Suprapubic skin (tissue), 4 donors: ENCODE measurements around the gene OR10K1. TPM values are rescaled to one million over a fixed set of nuclear protein-coding genes. Genes with fewer than 3 reads are reported as not detected.
"Not testable (repeated sequence)": the region's sequence is repeated elsewhere in the genome, so short reads cannot be mapped to it uniquely, and the experiment has no call there.

ENCODE experiments used
- DNase-seq, 2 donors: peaks; one replicate each; pipeline ENCODE4 v3.0.0-alpha.2; 2019; ENCODE audit warnings: low spot score in 2 of 2
- H3K27ac ChIP-seq: fragments of 200-600 bp; sonication (generic); one replicate; pipeline ENCODE4 v1.5.1; 2019
- H3K27me3 ChIP-seq: fragments of 200-600 bp; sonication (generic); one replicate; pipeline ENCODE4 v1.5.1; 2019
- H3K36me3 ChIP-seq: fragments of 200-600 bp; sonication (generic); one replicate; pipeline ENCODE4 v1.5.1; 2019
- H3K4me1 ChIP-seq: fragments of 200-600 bp; sonication (generic); one replicate; pipeline ENCODE4 v1.5.1; 2019
- H3K4me3 ChIP-seq: fragments of 200-600 bp; sonication (generic); one replicate; pipeline ENCODE4 v1.5.1; 2019; ENCODE audit warnings: mild to moderate bottlenecking
- H3K9me3 ChIP-seq: fragments of 200-600 bp; sonication (generic); one replicate; pipeline ENCODE4 v1.5.1; 2019
- CTCF ChIP-seq, 2 donors: fragments of 200-600 bp in 1 of 2; fragments of 450-650 bp in 1 of 2; sonication (generic) in 1 of 2; IDR thresholded peaks; one replicate each; pipeline ENCODE4 v1.5.1; 2016 to 2019; ENCODE audit warnings: antibody characterized with exemption in 2 of 2, mild to moderate bottlenecking in 1 of 2, moderate library complexity in 1 of 2
- EP300 ChIP-seq: sonication (generic); formaldehyde crosslinking; IDR thresholded peaks from one replicate; pipeline ENCODE4 v1.6.1; 2017; ENCODE audit warnings: antibody characterized with exemption
- POLR2A ChIP-seq, 2 donors: fragments of 450-650 bp; IDR thresholded peaks; one replicate each; pipeline ENCODE4 v1.6.1; 2017; ENCODE audit warnings: antibody characterized with exemption in 2 of 2, mild to moderate bottlenecking in 2 of 2, moderate library complexity in 2 of 2
- POLR2AphosphoS5 ChIP-seq, 3 donors: sonication (generic); formaldehyde crosslinking; IDR thresholded peaks; one replicate each; pipeline ENCODE4 v1.6.1; 2017; ENCODE audit warnings: antibody characterized with exemption in 3 of 3
- WGBS: methylation state at CpG from one replicate; pipeline ENCODE4 v1.1.5; 2018; 5-methylcytosine and 5-hydroxymethylcytosine counted together
- total RNA-seq, 4 donors: library from RNA; depleted of rRNA; stranded (reverse); fragments of >200 nt; gene quantifications; one replicate each; pipeline ENCODE4 v1.1.0, GENCODE V29; 2016

OR10K1 gene
- total RNA-seq, 4 donors from 2014 or later, result not detected

- H3K36me3 ChIP-seq, result no peaks in the 10 kb centered on the region
- H3K4me3 ChIP-seq, result no peak within 1 kb of the TSS
- no peaks in the 10 kb centered on the region for H3K4me1 ChIP-seq
- H3K27me3 ChIP-seq, result no peaks in the 10 kb centered on the region
- H3K9me3 ChIP-seq, result peaks cover 11% of the 10 kb centered on the region
- 94% methylated on average over 1 of the region's 1 CpG for WGBS
- no peak for DNase-seq
- no peak within 1 kb of the TSS for H3K27ac ChIP-seq
- TF ChIP-seq EP300 (no peak), POLR2A (IDR thresholded peaks at IDR 0.05) (no peak), CTCF (IDR thresholded peaks at IDR 0.05) (no peak), POLR2AphosphoS5 (IDR thresholded peaks at IDR 0.05) (no peak)
These were observed 35.5 kb upstream of the OR10K1 start, which contains the start of gene OR10K2 for GRCh38 chr1:158426137-158426536. Gene OR10K2 (minus strand): TSS chr1:158426237. CDS start chr1:158420866, 5,371 bp downstream.

GRCh38 chr1:158430163-158430562, 31.5 kb upstream of the OR10K1 start:
- DNase-seq, result not testable (repeated sequence)
- WGBS, result 55% methylated on average over 3 of the region's 3 CpGs

GRCh38 chr1:158434741-158435140, 26.9 kb upstream of the OR10K1 start:
- H3K4me1 ChIP-seq, result no peaks in the 10 kb centered on the region
- H3K9me3 ChIP-seq, result peaks cover 3% of the 10 kb centered on the region
- H3K27me3 ChIP-seq, result peaks cover 3% of the 10 kb centered on the region
- TF ChIP-seq POLR2A (IDR thresholded peaks at IDR 0.05) (no peak), POLR2AphosphoS5 (IDR thresholded peaks at IDR 0.05) (no peak), EP300 (no peak), CTCF (IDR thresholded peaks at IDR 0.05) (no peak)
- H3K36me3 ChIP-seq, result no peaks in the 10 kb centered on the region
- 38% methylated on average over 3 of the region's 3 CpGs for WGBS
- no peak for DNase-seq
- no peak overlapping the region for H3K27ac ChIP-seq
- no peak overlapping the region for H3K4me3 ChIP-seq

More at GRCh38 chr1:158430163-158430562, 31.5 kb upstream of the OR10K1 start:
- H3K27me3 ChIP-seq, H3K27ac ChIP-seq, H3K36me3 ChIP-seq, H3K4me3 ChIP-seq, H3K4me1 ChIP-seq: not testable (repeated sequence)
- H3K9me3 ChIP-seq, result peaks cover 14% of the 10 kb centered on the region

- 86% methylated on average over 4 of the region's 4 CpGs for WGBS
- H3K36me3 ChIP-seq, result no peaks in the 10 kb centered on the region
- no peak for DNase-seq
- no peaks in the 10 kb centered on the region for H3K27me3 ChIP-seq
- no peak overlapping the region for H3K4me3 ChIP-seq
- no peaks in the 10 kb centered on the region for H3K4me1 ChIP-seq
- no peak for TF ChIP-seq POLR2AphosphoS5 (IDR thresholded peaks at IDR 0.05)
- TF ChIP-seq EP300, result no peak
- TF ChIP-seq POLR2A (IDR thresholded peaks at IDR 0.05), result no peak
- no peak for TF ChIP-seq CTCF (IDR thresholded peaks at IDR 0.05)
- no peak overlapping the region for H3K27ac ChIP-seq
- no peaks in the 10 kb centered on the region for H3K9me3 ChIP-seq
These were observed 16.3 kb upstream of the OR10K1 start for GRCh38 chr1:158445376-158445775.

GRCh38 chr1:158454537-158454936, 7.1 kb upstream of the OR10K1 start:
- TF ChIP-seq POLR2AphosphoS5 (IDR thresholded peaks at IDR 0.05), result no peak
- no peak for TF ChIP-seq EP300
- TF ChIP-seq POLR2A (IDR thresholded peaks at IDR 0.05), result no peak
- TF ChIP-seq CTCF (IDR thresholded peaks at IDR 0.05), result no peak
- Histone ChIP-seq H3K36me3 (no peaks in the 10 kb centered on the region), H3K27ac (no peak overlapping the region), H3K9me3 (no peaks in the 10 kb centered on the region), H3K4me3 (no peak overlapping the region), H3K27me3 (no peaks in the 10 kb centered on the region), H3K4me1 (no peaks in the 10 kb centered on the region)
- 85% methylated on average over 1 of the region's 1 CpG for WGBS
- no peak for DNase-seq

- no peak overlapping the region for H3K27ac ChIP-seq
- no peak for DNase-seq
- H3K9me3 ChIP-seq, result no peaks in the 10 kb centered on the region
- TF ChIP-seq POLR2A (IDR thresholded peaks at IDR 0.05) (no peak), POLR2AphosphoS5 (IDR thresholded peaks at IDR 0.05) (no peak), EP300 (no peak), CTCF (IDR thresholded peaks at IDR 0.05) (no peak)
- no peaks in the 10 kb centered on the region for H3K4me1 ChIP-seq
- H3K36me3 ChIP-seq, result no peaks in the 10 kb centered on the region
- no peak overlapping the region for H3K4me3 ChIP-seq
- H3K27me3 ChIP-seq, result no peaks in the 10 kb centered on the region
These were observed 4.4 kb upstream of the OR10K1 start for GRCh38 chr1:158457246-158457645.
